ENCODE results near the gene TPCN2.

TPCN2 gene

DNA sequence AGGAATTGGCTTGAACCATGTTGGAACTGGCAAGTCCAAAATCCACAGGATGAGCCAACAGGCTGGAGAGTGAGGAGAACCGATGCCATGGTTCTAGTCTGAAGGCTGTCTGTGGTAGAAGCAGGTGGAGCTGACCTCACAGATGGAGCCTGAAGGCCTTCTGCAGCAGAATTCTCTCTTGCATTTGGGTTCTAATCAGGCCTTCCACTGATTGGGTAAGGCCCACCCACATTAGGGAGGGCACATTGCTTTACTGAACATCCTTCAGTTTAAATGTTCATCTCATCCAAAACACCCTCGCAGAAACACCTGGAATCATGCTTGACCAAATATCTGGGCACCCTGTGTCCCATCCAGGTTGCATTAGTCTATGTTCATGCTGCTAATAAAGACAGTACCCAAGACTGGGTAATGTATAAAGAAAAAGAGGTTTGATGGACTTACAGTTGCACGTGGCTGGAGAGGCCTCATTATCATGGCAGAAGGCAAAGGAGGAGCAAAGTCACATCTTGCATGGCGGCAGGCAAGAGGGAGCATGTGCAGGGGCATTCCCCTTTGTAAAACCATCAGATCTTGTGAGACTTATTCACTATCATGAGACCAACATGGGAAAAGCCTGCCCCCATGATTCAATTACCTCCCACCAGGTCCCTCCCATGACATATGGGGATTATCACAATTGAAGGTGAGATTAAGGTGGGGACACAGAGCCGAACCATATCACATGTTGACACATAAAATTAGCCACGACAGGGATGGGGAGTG lies 122.9 kb downstream of the TPCN2 start:
- DNase-seq: no peak

DNA sequence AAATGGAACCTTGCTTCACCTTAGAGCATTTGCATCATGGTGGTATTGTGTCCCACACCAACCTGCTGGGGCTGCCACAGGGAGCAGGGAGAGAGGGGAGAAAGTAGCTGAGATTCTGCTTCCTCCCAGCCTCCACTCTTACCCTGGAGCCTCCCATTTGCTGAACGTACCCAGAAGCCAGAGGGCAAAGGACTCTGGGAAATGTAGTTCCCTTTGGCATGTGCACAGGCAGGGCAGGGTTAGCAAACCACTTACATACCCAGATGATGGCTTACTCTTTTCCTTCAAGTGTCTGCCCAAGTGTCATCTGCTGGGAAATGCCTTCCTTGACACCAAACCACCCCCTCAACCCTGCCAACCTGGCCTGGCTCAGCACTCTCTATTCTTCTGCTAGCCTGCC lies 123.9 kb downstream of the TPCN2 start:
- DNase-seq: no peak

DNA sequence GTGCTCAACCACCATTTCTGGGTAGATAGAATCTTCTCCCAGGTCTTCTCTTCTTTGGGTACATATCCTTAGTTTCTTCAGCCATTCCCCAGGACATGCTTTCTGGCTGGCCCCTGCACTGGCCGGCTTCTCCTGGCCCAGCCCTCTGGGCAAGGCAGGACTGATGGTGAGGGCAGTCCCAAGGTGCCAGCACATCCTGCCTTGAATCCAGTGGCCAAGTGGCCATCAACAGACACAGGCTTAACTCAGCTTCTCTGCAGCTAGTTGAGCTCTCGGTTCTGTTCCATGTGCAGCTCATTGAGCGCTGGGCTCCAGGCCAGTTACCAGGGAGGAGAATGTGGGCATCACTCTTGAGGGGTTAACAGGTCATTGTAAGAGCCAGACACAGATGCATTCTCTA lies 124.6 kb downstream of the TPCN2 start:
- no peak for DNase-seq

- no peak for DNase-seq
Measured at GRCh38 chr11:69173925-69174581, 125.3 kb downstream of the TPCN2 start.

DNA sequence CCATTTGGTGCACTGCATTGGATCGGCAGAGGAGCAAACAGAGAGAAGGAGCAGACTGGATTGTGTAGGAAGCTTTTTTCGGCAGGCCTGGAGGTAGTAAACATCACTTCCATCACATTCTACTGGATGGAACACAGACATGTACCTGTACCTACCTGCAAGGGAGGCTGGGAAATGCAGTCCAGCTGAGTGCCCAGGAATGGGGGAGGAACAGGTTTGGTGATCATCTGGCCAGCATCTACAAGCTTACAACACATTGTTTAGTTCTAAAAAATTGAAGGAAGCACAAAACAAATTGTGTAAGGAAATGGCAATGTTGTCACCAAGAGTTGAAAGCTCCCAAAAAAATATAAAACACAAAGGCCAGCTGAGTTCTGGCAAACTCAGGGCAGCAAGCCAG lies 126.1 kb downstream of the TPCN2 start:
- DNase-seq: no peak

GRCh38 chr11:69178819-69179482 lies 130.2 kb downstream of the TPCN2 start:
- DNase-seq: peak; percentile 15

- no peak for DNase-seq
Measured at GRCh38 chr11:69180226-69180625, 131.5 kb downstream of the TPCN2 start.

- no peak for DNase-seq
Measured at GRCh38 chr11:69180726-69181125, 132.0 kb downstream of the TPCN2 start.

DNA sequence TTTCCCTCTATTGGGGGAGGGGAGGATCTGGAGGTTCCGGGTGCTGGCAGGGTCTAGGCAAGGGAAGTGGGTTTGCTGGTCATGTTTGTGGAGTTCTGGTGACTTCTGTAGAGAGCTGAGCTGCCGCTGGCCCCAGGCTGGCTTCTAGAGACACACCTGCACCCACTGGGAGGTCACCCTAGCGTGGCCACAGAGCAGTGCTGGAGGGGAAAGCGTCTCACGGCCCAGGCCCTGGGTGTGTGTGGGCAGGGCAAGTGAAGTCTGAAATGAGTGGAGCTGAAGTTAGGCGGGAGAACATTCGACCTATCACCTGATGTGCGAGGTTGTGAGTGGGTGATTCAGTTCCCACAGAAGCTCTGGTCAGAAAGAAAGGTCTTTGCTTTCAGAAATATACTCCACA lies 134.9 kb downstream of the TPCN2 start:
- no peak for DNase-seq
